ENCODE measurements around the gene ELK3.

- TF ChIP-seq, protein P1, sequence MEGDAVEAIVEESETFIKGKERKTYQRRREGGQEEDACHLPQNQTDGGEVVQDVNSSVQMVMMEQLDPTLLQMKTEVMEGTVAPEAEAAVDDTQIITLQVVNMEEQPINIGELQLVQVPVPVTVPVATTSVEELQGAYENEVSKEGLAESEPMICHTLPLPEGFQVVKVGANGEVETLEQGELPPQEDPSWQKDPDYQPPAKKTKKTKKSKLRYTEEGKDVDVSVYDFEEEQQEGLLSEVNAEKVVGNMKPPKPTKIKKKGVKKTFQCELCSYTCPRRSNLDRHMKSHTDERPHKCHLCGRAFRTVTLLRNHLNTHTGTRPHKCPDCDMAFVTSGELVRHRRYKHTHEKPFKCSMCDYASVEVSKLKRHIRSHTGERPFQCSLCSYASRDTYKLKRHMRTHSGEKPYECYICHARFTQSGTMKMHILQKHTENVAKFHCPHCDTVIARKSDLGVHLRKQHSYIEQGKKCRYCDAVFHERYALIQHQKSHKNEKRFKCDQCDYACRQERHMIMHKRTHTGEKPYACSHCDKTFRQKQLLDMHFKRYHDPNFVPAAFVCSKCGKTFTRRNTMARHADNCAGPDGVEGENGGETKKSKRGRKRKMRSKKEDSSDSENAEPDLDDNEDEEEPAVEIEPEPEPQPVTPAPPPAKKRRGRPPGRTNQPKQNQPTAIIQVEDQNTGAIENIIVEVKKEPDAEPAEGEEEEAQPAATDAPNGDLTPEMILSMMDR (IDR thresholded peaks at IDR 0.05) = no peak
- no peak for TF ChIP-seq POLR2A (IDR thresholded peaks at IDR 0.05)
Observed at GRCh38 chr12:96221391-96221790, 27.2 kb downstream of the ELK3 start.

Data from adrenal gland (tissue), 5 donors.